Stromal cell of bone marrow (primary cell): ENCODE measurements around the gene SCN9A.

Experiments
- DNase-seq: peaks from one replicate; pipeline ENCODE4 v3.0.0-alpha.2; 2012; ENCODE audit warnings: low read depth

The SCN9A gene

GRCh38 chr2:166173263-166173662 is 202.5 kb downstream of the SCN9A start:
- no peak for DNase-seq

GRCh38 chr2:166171216-166171615 is 204.5 kb downstream of the SCN9A start:
- no peak for DNase-seq

DNA sequence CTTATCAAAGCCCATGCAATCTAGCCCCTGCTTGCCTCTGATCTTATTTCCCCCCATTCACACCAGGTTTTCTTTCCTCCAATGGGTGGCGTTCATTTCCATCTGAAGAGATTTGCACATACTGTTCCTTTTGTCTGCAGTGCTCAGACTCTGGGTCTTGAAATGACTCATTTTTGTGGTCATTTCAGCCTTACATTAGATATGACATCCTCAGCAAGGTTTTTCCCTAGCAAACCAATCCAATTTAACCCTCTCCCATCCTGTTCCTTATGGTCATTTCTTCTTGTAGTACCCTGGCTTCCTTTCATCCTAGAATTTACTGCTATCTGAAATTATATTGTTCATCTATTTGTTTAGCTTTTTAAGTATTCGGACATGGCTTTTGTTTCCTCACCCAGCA is 205.4 kb downstream of the SCN9A start:
- no peak for DNase-seq

DNA sequence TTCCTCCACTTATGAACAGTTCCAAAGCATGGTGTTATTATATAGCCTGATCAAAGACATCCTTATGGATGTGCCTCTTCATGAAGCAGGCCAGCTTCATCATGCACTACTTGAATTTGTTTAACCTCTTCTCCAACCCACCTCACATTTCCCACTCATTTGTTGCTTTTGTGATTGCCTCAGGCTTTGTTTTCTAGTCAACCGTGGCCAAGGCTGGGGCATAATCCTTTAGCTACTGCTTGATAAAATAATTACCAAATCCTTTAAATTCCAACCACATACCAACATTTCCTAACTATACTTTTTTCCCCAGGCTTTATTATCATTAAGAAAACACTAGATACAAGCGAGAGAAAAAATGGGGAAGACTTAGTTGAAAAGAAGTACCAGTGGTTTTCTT is 208.3 kb downstream of the SCN9A start:
- no peak for DNase-seq

- no peak for DNase-seq
Measured at GRCh38 chr2:166163775-166164174, 212.0 kb downstream of the SCN9A start.

- peak; percentile 5 for DNase-seq
Measured at GRCh38 chr2:166158546-166158945, 217.2 kb downstream of the SCN9A start.

DNA sequence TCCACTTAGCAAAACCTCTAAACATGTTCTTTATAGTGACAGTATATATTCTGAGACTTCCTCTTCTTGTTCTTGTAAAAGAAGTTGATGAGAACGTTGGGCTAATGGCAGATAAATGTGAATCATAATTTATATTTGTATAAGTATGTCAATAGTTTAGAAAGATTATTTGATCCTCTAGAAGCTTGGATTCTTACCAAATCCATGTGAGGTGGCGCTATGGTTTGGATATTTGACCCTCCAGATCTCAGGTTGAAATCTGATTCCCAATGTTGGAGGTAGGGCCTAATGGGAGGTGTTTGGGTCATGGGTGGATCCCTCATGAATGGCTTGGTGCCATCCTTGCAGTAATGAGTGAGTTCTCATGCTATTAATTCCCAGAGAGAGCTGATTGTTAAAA is 218.2 kb downstream of the SCN9A start:
- DNase-seq = no peak

DNA sequence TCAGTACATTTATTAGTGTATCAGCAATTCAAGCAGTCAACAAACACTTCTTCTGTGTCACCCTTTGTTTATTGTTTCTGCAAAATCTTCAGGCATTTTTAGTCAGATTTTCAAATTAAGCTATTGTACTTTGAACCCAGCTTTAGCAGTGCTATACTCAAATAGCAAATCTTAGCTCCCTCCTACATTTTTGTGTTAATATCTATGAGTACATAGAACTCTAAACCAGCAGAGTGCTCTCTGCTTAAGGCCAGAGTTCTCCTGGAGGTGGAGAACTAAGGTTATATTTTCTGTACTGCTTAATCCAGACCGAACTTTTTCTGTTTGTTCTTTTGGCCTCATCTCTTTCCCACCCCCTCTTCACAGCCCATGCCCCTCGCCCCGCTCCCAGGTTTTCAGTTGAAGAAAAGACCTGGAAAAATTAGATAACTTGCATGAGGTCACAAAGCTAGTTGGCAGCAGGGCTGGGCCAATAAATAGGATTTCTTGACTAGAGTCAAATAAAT is 218.7 kb downstream of the SCN9A start:
- DNase-seq = no peak

DNA sequence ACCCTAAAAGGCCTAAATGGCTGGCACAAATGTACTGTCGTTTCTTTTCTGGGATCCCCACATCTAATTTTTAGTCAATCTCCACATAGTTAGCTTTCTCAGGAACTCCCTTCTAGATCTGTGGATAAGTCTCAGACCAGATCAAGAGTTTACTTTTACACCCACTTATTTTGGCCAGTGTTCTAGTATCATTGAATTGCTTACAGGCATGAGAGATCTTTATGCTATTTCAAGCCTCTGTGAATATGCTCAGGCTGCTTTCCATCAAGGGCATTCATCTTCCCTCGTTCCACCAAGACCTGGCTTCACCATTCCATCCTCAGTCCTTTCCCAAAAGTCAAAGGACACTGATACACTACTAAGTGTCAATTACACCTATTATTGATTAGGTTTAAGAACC is 220.2 kb downstream of the SCN9A start:
- DNase-seq = no peak

DNA sequence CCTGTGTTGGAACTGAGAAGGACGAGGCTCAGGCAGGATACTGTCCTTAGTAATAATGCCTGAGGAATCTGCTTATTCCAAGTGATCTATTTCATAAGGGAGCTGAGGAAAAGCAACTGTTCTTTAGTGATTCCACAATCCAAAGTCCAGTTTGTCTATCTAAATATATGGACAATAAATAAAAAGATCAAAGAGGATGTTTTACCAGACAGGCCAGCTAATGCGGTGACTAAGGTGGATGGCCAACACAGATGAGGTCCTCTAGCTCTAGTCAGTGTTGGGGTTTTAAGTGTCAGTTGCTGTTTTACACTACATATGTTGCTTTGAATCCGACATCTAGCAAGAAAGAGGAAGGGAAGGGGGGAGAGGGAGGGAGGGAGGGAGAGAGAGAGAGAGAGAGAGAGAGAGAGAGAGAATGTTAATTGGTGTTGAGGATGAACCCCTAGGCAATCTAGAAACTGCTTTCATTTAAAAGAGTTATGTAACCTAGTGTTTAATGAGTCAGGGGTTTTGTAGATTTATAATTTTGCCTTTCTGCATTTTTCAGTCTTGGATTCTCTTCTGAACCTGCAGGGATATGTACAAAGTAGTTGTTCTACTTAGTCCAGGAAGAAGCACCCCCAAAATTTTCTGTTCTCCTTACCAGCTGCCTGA is 220.9 kb downstream of the SCN9A start:
- DNase-seq = no peak

GRCh38 chr2:166152064-166152463 is 223.7 kb downstream of the SCN9A start:
- no peak for DNase-seq

DNA sequence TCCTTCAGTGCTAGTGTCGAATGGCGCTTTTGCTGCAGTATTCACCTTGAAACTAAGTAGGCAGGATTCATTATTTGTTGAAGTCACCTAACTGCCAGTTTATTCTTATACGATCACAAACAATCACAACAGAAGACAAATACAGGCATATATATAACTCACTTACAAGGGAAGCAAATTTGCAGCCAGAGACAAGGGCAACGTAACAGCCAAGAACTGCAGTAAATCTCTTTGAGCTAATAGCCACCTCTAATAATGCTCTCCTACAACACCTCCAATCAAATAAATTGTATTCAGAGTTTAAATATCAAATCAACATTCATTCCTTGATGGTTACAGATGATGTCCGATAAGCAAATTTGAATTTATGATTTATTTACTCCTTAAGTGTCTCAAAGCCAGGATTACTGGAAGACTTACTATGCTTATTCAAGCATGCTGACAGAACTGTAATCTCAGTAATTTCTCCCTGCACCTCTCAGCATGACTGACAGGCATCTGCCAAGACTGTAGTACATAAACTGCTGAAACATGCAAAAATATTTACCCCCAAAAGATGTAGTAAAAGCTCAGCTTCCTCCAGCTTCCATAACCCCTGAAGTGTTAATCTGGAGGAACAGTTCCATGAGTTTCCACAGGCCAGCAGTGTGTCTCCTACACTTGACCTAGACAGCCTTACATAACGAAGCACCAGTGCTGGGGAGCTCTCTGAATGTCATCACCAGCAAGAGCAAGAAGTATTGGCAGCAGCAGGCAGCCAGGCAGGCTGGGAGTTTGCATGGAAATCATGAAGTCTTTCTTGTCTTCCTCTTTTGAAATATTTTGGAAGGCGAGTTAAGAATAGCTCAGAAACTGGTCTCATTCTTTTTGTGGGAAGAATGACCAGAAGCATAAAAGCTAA is 227.0 kb downstream of the SCN9A start:
- DNase-seq = no peak

GRCh38 chr2:166147883-166148282 is 227.9 kb downstream of the SCN9A start:
- no peak for DNase-seq
